ENCODE results near the gene ERGIC3. TPM values are rescaled to one million over a fixed set of nuclear protein-coding genes. Genes with fewer than 3 reads are reported as not detected.

ERGIC3 gene
- 335 and 341 TPM in 2 replicates for total RNA-seq

DNA sequence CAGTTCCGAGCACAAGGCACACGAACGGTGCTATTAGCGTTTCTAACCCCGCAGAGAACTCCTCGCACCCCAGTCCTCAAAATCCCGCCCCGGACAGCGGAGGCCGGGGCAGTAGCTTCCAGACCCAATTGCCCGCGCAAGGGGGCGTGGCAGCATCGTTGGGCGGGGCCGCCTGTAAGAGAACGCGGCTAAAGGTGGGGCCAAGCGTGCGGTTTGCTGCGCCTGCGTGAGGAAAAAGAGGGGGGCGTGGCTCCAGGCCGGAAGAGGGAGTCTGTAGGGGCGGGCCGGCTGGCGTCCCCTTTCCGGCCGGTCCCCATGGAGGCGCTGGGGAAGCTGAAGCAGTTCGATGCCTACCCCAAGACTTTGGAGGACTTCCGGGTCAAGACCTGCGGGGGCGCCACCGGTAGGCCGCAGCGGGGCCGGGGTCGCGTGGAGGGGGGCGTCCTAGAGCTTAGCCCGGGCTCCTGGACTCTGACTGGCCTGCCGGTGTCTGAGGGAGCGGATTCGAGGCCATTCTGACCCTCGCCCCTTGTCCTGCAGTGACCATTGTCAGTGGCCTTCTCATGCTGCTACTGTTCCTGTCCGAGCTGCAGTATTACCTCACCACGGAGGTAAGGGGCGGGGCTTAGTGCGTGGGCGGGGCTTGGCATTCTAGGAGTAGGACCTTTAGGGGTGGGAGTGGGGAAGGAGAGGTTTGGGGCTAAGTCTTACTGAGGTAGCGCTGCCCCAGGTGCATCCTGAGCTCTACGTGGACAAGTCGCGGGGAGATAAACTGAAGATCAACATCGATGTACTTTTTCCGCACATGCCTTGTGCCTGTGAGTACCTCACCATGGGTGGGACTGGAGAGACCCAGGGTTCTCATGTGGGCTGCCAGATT lies at the start of gene ERGIC3:
Gene ERGIC3 (plus strand): TSS at position 296 of the 880 bp plus-strand sequence. CDS start 20 bp downstream, at position 316.

DNA sequence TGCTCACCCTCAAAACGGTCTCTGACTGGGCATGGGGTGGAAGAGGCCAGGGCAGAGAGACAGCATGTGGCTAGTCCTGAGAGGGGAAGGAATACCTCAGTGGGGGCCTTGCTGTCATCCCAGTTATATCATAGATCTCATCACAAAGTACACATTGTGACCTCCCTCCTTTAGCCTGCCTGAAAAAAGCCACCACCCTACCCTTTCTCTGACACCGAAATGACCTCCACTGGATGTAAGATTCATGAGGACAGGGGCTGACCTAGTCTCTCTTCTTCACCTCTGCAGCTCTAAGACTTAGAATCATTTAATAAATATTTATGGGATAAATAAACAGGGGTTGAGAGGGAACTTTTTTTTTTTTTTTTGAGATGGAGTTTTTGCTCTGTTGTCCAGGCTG lies 12.3 kb upstream of the ERGIC3 start, which contains the start of gene C20orf173:
Gene C20orf173 (minus strand): TSS at position 101 of the 400 bp plus-strand sequence. CDS start 279 bp downstream, outside the sequence.

Other genes starting within 250 kb of the ERGIC3 start
- gene FAM83C, start 249.7 kb upstream of the ERGIC3 start, total RNA-seq: 0.93 and 1.7 TPM in 2 replicates
- gene UQCC1, start 130.1 kb upstream of the ERGIC3 start, total RNA-seq: 19.1 and 38.0 TPM in 2 replicates
- under 0.01 and 0.64 TPM in 2 replicates for gene GDF5, start 103.8 kb upstream of the ERGIC3 start, total RNA-seq
- 18.1 and 63.6 TPM in 2 replicates for gene CEP250, start 86.5 kb upstream of the ERGIC3 start, total RNA-seq
- gene C20orf173, start 12.4 kb upstream of the ERGIC3 start, total RNA-seq: not detected in 2 replicates
- 3.2 and 5.1 TPM in 2 replicates for gene SPAG4, start 73.8 kb downstream of the ERGIC3 start, total RNA-seq
- gene CPNE1, start 122.8 kb downstream of the ERGIC3 start, total RNA-seq: 99.6 and 127 TPM in 2 replicates
- gene RBM12, start 122.8 kb downstream of the ERGIC3 start, total RNA-seq: 40.0 and 57.0 TPM in 2 replicates
- gene NFS1, start 157.3 kb downstream of the ERGIC3 start, total RNA-seq: 37.9 and 46.5 TPM in 2 replicates
- gene ROMO1, start 157.3 kb downstream of the ERGIC3 start, total RNA-seq: 58.1 and 158 TPM in 2 replicates
- 353 and 369 TPM in 2 replicates for gene RBM39, start 200.2 kb downstream of the ERGIC3 start, total RNA-seq
- 24.3 and 34.5 TPM in 2 replicates for gene PHF20, start 229.9 kb downstream of the ERGIC3 start, total RNA-seq

Measured in nasal cavity respiratory epithelium epithelial cell of viscerocranial mucosa (primary cell).